Breast epithelium (tissue), 3 donors: ENCODE results near the gene ALMS1.

Experiments
- CTCF ChIP-seq, 3 donors: fragments of 450-650 bp; IDR thresholded peaks; one replicate each; pipeline ENCODE4 v1.5.1; 2016 to 2017; ENCODE audit warnings: antibody characterized with exemption in 3 of 3, mild to moderate bottlenecking in 3 of 3, moderate library complexity in 3 of 3
- POLR2A ChIP-seq: fragments of 450-650 bp; IDR thresholded peaks from one replicate; pipeline ENCODE4 v1.6.1; 2016; ENCODE audit warnings: antibody characterized with exemption, mild to moderate bottlenecking, moderate library complexity
- POLR2AphosphoS5 ChIP-seq, 3 donors: sonication (generic); formaldehyde crosslinking; IDR thresholded peaks; one replicate each; pipeline ENCODE4 v1.6.1; 2017; ENCODE audit warnings: antibody characterized with exemption in 3 of 3

- TF ChIP-seq CTCF (IDR thresholded peaks at IDR 0.05) (no peak), POLR2AphosphoS5 (IDR thresholded peaks at IDR 0.05) (no peak), POLR2A (no peak)
Observed at GRCh38 chr2:73404409-73404808, 18.8 kb downstream of the ALMS1 start.
